Activated CD8-positive, alpha-beta memory T cell treated with anti-CD3 and anti-CD28 coated beads, Interleukin-2, amount 50 U/mL, for 1 hour (primary cell): ENCODE data around the gene IQCN.

Source experiments
- DNase-seq: peaks from one replicate; pipeline ENCODE4 v3.0.0-alpha.2; 2020; ENCODE audit errors: extremely low read depth

Gene IQCN

DNA sequence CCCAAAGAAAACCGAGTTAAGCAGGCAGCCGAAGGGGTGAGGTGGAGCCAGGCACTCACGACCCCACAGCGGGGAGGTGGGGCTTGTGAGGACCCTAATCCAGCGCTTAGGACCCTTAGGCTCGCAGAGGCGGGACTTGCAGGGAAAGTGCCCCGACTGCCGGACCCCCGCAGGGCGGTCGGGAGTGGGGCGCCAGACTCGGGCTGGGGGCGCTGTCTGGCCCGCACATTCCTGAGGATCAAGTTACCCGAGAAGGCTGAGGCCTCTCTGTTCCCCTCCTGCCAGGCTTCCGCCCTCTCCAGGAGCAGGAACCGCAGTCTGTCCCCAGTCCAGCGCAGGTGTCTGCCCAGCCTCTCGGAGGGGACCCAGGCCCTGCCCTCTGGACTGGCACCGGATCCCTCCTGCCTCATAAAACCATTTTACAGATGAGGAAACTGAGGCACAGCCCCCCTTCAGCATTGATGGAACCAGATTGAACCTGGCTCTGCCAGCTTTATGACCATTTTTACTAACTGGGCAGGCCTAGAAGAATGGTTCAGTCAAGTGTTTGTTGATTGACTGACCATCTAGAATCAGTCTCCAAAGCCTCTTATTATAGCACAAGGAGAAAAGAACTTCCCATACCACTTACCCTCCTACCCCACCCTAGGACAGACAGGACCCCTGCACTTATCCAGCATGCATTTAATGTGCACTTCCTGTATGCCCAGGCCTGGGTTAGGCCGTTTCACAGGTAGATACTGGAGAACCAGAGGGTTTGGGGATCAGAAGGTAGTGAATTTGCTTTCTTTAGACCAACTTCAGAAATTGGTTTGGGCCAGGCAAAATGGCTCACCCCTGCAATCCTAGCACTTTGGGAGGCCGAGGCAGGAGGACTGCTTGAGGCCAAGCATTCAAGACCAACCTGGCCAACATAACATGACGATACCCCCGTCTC is 13.9 kb upstream of the IQCN start:
- no peak for DNase-seq

GRCh38 chr19:18286973-18287635 is 12.9 kb upstream of the IQCN start:
- DNase-seq: no peak

DNA sequence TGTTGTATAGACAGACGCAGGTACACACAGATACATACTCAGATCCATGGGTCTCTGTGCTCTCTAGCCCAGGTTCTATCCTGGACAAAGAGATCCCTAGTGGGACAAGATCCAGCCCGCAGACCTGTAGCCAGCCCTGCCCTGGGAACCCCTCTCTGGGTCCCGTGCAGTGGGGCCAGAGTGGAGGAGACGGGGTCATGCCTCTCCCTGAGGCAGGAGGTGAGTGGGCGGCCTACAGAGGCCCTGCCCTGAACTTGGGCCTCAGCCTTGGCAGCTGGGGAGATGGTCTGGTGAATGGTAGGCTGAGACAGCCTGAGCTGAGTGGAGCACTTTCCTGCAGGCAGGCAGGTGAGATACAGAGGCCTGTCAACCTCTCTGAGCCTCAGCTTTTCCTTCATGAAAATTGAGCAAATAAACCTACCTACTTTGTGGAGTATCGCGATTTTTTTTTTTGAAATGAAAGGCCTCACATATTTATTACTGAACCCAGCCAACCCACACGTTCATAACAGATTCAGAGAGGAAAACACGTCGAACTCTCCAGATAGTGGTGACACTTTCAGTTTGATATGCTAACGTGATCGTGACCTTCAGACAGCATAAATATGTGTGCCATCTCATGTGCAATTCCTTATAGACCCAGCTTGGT is 10.6 kb upstream of the IQCN start:
- no peak for DNase-seq

GRCh38 chr19:18283338-18283737 is 9.1 kb upstream of the IQCN start:
- DNase-seq: no peak

GRCh38 chr19:18282788-18283141 is 8.5 kb upstream of the IQCN start:
- DNase-seq: no peak

GRCh38 chr19:18282021-18282787 is 8.0 kb upstream of the IQCN start:
- DNase-seq: no peak

- DNase-seq: peak; percentile 94
Observed at GRCh38 chr19:18281082-18282020, 7.1 kb upstream of the IQCN start, which contains the start of gene JUND. Gene JUND, minus strand, starts transcription at chr19:18281622. Its CDS starts 138 bp downstream, at chr19:18281484.

GRCh38 chr19:18280247-18281081 is 6.2 kb upstream of the IQCN start:
- DNase-seq: no peak

GRCh38 chr19:18279516-18280246 is 5.4 kb upstream of the IQCN start:
- no peak for DNase-seq

GRCh38 chr19:18279266-18279515 is 4.9 kb upstream of the IQCN start:
- DNase-seq: no peak

GRCh38 chr19:18278521-18279265 is 4.4 kb upstream of the IQCN start:
- no peak for DNase-seq

GRCh38 chr19:18274781-18275356 is 617 bp upstream of the IQCN start:
- DNase-seq: no peak

- no peak for DNase-seq
Observed at GRCh38 chr19:18273561-18274218, 562 bp downstream of the IQCN start.

DNA sequence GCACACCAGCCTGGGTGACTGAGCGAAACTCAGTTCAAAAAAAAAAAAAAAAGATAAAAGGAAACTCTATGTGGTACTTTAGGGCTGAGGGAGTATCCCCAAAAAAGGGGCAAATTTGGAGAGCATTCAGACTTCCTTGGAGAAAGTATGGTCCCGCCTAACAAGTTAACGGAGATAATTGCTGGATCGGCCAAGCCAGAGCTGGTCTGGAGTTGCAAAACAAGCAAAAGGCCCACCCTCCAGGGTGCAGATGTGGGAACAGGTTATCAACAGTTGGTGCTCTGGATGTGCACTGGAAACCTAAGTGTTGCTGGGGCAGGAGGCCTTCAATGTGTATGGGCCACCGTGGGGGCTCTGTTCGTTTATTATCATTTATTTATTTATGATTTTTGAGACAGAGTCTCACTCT is 2.8 kb downstream of the IQCN start:
- no peak for DNase-seq

DNA sequence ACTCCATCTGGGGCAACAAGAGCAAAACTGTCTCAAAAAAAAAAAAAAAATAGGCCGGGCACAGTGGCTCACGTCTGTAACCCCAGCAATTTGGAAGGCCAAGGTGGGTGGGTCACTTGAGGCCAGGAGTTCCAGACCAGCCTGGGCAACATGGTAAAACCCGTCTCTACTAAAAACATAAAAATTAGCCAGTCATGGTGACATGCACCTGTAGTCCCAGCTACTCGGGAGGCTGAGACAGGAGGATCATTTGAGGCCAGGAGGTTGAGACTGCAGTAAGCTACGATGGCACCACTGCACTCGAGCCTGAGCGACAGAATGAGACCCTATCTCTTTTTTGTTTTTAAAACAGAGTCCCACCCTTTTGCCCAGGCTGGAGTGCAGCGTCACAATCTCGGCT is 3.9 kb downstream of the IQCN start:
- no peak for DNase-seq

GRCh38 chr19:18269070-18269723 is 5.1 kb downstream of the IQCN start:
- DNase-seq: no peak
